Fibroblast of pulmonary artery (primary cell): ENCODE data around the gene COG2.
A peak's percentile ranks its signal among the peaks of the same experiment; 100 is the strongest.

ENCODE experiments used
- DNase-seq: peaks from one replicate; pipeline ENCODE4 v3.0.0-alpha.2; 2010; ENCODE audit warnings: low read depth
- H3K4me3 ChIP-seq: replicated peaks from 2 replicates; pipeline ENCODE4 v1.5.1; 2011; ENCODE audit warnings: low read depth, mild to moderate bottlenecking, control low read depth, low read length, moderate library complexity
- CTCF ChIP-seq: IDR thresholded peaks from 2 replicates; pipeline ENCODE4 v1.5.1; 2011; ENCODE audit warnings: mild to moderate bottlenecking, control low read depth, low read length, inconsistent platforms; ENCODE audit errors: missing control alignments

The COG2 gene

GRCh38 chr1:230682882-230683610 lies 40.8 kb downstream of the COG2 start:
- peak; percentile 16 for DNase-seq
- no peak for TF ChIP-seq CTCF
- no peak overlapping the region for H3K4me3 ChIP-seq

DNA sequence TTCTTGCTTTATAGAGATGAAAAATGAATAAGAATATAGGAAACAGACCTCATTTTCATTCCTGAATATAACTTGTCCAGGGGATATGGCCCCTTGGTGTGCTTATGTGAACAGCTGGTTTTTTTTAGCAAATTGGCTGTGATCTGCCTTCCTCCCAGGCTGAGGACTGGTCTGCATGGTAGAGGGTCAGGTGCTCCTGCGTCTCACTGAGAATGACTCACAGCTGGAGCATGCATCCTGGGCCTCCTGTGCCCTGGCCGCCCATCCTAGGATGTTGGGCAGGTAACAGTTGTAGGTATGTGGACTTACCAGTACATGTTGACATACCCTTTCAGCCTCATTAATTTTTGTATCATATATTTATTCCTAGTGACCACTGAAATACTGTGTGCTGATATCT lies 41.9 kb downstream of the COG2 start:
- no peak overlapping the region for H3K4me3 ChIP-seq
- no peak for DNase-seq
- no peak for TF ChIP-seq CTCF

DNA sequence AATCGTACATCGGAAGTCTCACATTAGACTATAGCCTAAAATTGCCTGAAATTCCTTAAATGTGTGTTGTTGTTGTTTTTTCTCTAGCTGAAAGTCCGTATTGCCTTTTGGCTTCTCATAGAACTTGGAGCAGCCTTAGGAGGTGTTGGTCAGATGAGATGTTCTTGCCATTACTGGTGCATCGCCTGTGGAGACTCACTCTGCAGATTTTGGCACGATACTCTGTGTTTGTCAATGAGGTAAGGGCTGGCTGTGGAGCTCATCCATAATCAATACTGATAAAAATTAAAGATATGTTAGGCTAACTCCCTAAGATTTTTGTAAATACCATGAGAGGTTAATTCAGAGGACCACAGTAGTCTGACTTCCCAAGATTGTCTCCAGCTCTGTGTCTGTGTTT lies 42.7 kb downstream of the COG2 start:
- no peak for TF ChIP-seq CTCF
- no peak for DNase-seq

DNA sequence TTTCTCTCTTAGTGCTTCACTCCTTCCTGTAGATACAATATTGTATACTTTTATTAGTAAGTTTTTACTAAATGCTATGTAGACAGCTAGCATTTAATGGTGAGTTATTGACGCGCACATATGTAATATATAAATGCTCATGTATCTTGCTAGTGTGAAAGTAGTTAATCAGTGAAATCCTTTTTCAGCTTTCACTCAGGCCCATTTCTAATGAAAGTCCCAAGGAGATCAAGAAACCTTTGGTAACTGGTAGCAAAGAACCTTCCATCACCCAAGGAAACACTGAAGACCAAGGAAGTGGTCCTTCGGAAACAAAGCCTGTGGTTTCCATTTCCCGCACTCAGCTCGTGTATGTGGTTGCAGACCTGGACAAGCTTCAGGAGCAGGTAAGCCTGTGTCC lies 44.5 kb downstream of the COG2 start:
- no peak for DNase-seq
- H3K4me3 ChIP-seq = no peak overlapping the region
- no peak for TF ChIP-seq CTCF

More for the DNA sequence above, 42.7 kb downstream of the COG2 start:
- H3K4me3 ChIP-seq = no peak overlapping the region

GRCh38 chr1:230690101-230690500 lies 47.8 kb downstream of the COG2 start:
- H3K4me3 ChIP-seq = no peak overlapping the region
- no peak for DNase-seq
- no peak for TF ChIP-seq CTCF

GRCh38 chr1:230691615-230692014 lies 49.3 kb downstream of the COG2 start:
- no peak for DNase-seq
- no peak for TF ChIP-seq CTCF

GRCh38 chr1:230693221-230693620 lies 50.9 kb downstream of the COG2 start:
- no peak overlapping the region for H3K4me3 ChIP-seq
- DNase-seq = no peak
- TF ChIP-seq CTCF = no peak

More at GRCh38 chr1:230691615-230692014, 49.3 kb downstream of the COG2 start:
- H3K4me3 ChIP-seq = no peak overlapping the region
